NCI-H1092 treated with DMSO at 0.1 percent for 48 hours (cell line): ENCODE results near the gene DAPK2.
A peak's percentile ranks its signal among the peaks of the same experiment; 100 is the strongest.
"Not testable (repeated sequence)": the region's sequence is repeated elsewhere in the genome, so short reads cannot be mapped to it uniquely, and the experiment has no call there.

Source experiments
- DNase-seq: peaks from one replicate; lab custom pipeline; 2025; lab: John Stamatoyannopoulos, UW

The DAPK2 gene

GRCh38 chr15:64053674-64054073 lies 7.4 kb upstream of the DAPK2 start:
- DNase-seq = not testable (repeated sequence)

- no peak for DNase-seq
Measured at GRCh38 chr15:64052925-64053491, 6.7 kb upstream of the DAPK2 start.

GRCh38 chr15:64051407-64052259 lies 5.3 kb upstream of the DAPK2 start:
- no peak for DNase-seq

GRCh38 chr15:64051093-64051402 lies 4.8 kb upstream of the DAPK2 start:
- DNase-seq = no peak

- DNase-seq = peak; percentile 73
Measured at GRCh38 chr15:64050281-64051092, 4.2 kb upstream of the DAPK2 start.

GRCh38 chr15:64048781-64049460 lies 2.6 kb upstream of the DAPK2 start:
- DNase-seq = no peak

- peak; percentile 15 for DNase-seq
Measured at GRCh38 chr15:64045774-64046420, 388 bp downstream of the DAPK2 start.

- no peak for DNase-seq
Measured at GRCh38 chr15:64045101-64045435, 1.2 kb downstream of the DAPK2 start.

GRCh38 chr15:64044300-64045100 lies 1.8 kb downstream of the DAPK2 start:
- DNase-seq = no peak

GRCh38 chr15:64038878-64039610 lies 7.2 kb downstream of the DAPK2 start:
- no peak for DNase-seq

- no peak for DNase-seq
Measured at GRCh38 chr15:64037966-64038365, 8.3 kb downstream of the DAPK2 start.

GRCh38 chr15:64037116-64037515 lies 9.2 kb downstream of the DAPK2 start:
- DNase-seq = no peak

- DNase-seq = no peak
Measured at GRCh38 chr15:64035525-64035924, 10.8 kb downstream of the DAPK2 start.

- no peak for DNase-seq
Measured at GRCh38 chr15:64034519-64034918, 11.8 kb downstream of the DAPK2 start.

- DNase-seq = no peak
Measured at GRCh38 chr15:64032329-64032728, 14.0 kb downstream of the DAPK2 start.

- no peak for DNase-seq
Measured at GRCh38 chr15:64030123-64030522, 16.2 kb downstream of the DAPK2 start.

- DNase-seq = no peak
Measured at GRCh38 chr15:64029633-64030032, 16.7 kb downstream of the DAPK2 start.

GRCh38 chr15:64029110-64029509 lies 17.2 kb downstream of the DAPK2 start:
- no peak for DNase-seq

GRCh38 chr15:64026591-64026990 lies 19.7 kb downstream of the DAPK2 start:
- DNase-seq = no peak
